ENCODE data around the gene CDC20.

DNA sequence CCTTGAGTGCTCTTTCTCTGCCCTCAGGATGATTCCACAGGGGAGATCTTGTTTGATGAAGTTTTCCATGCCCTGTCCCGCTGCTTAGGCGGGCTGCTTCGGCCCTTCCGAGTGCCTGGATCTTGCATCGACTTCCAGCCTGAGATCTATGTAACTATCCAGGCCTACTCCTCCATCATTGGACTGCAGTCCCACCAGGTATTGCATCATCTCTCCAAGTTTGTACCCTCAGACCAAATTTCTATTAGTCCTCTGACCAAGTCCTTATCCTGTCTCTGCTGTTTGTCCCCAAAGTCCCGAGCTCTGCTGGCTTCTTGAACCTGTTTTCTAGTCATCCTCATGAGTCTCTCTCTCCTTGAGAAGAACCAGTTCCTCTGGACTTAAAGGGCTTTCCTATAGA, 45.6 kb downstream of the CDC20 start:
- TF ChIP-seq, protein P1, sequence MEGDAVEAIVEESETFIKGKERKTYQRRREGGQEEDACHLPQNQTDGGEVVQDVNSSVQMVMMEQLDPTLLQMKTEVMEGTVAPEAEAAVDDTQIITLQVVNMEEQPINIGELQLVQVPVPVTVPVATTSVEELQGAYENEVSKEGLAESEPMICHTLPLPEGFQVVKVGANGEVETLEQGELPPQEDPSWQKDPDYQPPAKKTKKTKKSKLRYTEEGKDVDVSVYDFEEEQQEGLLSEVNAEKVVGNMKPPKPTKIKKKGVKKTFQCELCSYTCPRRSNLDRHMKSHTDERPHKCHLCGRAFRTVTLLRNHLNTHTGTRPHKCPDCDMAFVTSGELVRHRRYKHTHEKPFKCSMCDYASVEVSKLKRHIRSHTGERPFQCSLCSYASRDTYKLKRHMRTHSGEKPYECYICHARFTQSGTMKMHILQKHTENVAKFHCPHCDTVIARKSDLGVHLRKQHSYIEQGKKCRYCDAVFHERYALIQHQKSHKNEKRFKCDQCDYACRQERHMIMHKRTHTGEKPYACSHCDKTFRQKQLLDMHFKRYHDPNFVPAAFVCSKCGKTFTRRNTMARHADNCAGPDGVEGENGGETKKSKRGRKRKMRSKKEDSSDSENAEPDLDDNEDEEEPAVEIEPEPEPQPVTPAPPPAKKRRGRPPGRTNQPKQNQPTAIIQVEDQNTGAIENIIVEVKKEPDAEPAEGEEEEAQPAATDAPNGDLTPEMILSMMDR (IDR thresholded peaks at IDR 0.05): no peak
- TF ChIP-seq POLR2A (IDR thresholded peaks at IDR 0.05) (no peak), EP300 (IDR thresholded peaks at IDR 0.05) (no peak)

All from gastroesophageal sphincter (tissue), 3 donors.